COLO829 (cell line): ENCODE results near the gene TRIM74.
"Not testable (repeated sequence)": the region's sequence is repeated elsewhere in the genome, so short reads cannot be mapped to it uniquely, and the experiment has no call there.

Experiments
- DNase-seq: peaks from one replicate; pipeline ENCODE4 v3.0.0; 2012; ENCODE audit warnings: low spot score

TRIM74 gene

GRCh38 chr7:72954563-72955198 lies 14.6 kb downstream of the TRIM74 start:
- not testable (repeated sequence) for DNase-seq

DNA sequence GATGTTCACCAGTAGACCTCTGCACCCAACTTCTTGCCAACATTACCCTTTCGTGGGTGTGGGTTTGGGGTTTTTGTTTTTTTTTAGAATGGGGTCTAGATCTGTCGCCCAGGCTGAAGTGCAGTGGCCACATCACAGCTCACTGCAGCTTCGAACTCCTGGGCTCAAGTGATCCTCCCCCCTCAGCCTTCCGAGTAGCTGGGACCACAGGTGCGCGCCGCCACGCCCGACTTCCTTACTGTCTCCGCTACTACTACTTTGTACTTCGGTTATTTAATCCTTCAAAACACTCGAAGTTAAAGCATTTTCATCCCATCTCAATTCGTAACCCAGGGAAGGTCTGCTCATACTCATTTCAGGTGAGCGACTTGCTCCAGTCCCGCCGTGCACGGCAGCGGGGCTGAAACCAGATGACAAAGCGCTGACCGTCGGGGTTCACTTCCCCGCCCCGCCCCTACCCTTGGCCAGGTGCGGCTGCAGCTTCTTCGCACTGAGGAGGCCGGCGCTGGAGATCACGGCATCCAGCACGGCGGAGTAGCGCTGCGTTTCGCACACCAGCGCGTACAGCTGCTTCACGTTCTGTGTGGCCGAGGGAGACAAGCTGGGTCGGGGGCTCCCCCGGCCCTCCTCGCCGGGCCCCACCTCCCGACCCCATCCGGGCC lies 15.2 kb downstream of the TRIM74 start:
- not testable (repeated sequence) for DNase-seq

- not testable (repeated sequence) for DNase-seq
Observed at GRCh38 chr7:72950432-72950831, 18.8 kb downstream of the TRIM74 start.

GRCh38 chr7:72949686-72950085 lies 19.6 kb downstream of the TRIM74 start:
- DNase-seq: not testable (repeated sequence)

DNA sequence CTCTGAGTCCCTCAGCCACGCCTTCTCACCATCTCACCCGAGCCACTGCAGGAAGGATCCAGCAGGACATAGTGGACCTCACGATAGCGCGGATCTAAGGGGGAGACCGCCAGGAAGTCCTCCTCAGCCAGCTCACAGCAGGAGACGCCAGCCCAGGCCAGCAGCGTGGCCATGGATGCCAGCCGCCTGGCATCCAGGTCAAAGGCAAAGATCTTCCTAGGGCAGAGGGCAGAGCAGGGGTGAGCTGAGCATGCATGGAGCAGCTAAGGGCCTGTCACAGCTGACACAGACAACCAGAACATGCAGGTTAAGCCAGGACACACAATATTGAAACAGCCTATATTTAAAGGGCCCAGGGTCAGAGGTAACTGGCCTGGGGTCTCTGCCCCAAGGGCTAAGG lies 20.0 kb downstream of the TRIM74 start:
- not testable (repeated sequence) for DNase-seq

DNA sequence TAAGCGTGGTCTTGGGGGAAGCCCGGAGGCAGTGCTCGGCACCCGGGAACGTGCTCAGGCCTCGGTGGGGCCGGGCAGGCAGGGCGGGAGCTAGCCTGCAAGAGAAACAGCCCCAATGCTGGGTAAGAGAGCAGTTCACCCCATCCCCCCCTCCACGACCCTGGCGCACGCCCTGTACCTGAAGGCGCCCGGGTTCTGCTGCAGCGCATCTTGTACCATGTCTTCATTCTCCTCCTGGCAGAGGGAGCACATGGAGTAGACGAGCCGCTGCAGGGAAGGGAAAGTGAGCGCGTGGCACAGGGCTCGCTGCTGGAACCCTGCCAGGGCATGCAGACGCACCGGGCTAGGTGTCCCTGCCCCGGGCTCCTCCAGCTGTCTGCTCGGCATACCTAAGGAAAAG lies 20.6 kb downstream of the TRIM74 start:
- DNase-seq: not testable (repeated sequence)

- DNase-seq: not testable (repeated sequence)
Observed at GRCh38 chr7:72946130-72946745, 23.0 kb downstream of the TRIM74 start.

DNA sequence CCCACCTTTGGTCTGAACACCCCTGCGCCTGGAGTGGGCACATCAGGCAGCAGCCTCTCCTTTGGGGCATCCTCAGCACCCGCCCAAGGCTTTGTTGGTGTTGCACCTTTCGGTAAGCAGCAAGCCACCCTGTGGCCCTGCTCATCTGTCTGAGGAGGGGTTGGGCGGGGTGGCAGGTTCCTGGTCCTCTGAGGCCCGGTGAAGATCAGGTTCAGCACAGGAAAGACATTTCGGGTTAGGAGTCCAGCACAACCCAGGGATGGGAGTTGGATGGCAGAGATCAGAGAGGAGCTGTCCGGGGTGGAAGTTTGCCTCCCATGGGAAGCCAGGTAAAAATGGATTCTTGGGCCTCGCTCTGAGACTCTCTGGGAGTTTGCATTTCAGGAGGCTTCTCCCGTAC lies 23.7 kb downstream of the TRIM74 start:
- DNase-seq: not testable (repeated sequence)

DNA sequence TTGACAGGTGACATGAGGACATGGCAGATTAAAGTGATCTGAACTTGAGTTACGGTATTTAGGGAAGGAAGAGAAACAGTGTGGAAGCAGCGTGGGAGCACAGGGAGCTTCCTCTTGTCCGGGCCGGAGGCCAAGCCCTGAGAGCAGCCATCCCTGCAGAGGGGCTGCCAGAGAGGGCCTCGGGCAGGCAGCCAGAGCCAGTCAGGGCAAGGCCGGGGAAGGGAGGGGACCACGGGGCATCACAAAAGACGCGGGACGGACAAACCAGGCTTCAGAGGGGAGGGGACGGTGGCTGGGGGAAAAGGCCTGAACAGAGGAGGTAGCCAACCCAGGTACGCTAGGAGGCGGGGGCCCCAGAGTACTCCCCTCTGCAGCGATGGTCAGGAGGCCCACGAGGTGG lies 24.3 kb downstream of the TRIM74 start:
- not testable (repeated sequence) for DNase-seq

DNA sequence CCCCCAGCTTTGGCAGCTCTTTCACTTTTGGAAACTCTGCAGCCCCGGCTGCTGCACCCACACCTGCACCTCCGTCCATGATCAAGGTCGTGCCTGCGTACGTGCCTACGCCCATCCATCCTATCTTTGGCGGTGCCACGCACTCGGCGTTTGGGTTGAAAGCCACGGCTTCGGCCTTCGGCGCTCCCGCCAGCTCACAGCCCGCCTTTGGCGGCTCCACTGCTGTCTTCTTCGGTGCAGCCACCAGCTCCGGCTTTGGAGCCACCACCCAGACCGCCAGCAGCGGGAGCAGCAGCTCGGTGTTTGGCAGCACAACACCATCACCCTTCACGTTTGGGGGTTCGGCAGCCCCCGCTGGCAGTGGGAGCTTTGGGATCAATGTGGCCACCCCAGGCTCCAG lies 26.3 kb downstream of the TRIM74 start:
- DNase-seq: not testable (repeated sequence)

DNA sequence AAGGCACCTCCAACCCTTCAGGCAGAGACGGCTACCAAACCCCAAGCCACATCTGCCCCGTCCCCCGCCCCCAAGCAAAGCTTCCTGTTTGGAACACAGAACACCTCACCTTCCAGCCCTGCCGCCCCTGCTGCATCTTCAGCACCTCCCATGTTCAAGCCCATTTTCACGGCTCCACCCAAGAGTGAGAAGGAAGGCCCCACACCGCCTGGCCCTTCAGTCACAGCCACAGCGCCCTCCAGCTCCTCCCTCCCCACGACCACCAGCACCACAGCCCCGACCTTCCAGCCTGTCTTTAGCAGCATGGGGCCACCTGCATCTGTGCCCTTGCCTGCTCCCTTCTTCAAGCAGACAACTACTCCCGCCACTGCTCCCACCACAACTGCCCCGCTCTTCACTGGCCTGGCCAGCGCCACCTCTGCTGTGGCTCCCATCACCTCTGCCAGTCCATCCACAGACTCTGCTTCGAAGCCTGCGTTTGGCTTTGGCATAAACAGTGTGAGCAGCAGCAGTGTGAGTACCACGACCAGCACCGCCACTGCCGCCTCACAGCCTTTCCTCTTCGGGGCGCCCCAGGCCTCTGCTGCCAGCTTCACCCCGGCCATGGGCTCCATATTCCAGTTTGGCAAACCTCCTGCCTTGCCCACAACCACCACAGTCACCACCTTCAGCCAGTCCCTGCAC lies 27.1 kb downstream of the TRIM74 start:
- DNase-seq: not testable (repeated sequence)

GRCh38 chr7:72928216-72928615 lies 41.0 kb downstream of the TRIM74 start:
- not testable (repeated sequence) for DNase-seq

DNA sequence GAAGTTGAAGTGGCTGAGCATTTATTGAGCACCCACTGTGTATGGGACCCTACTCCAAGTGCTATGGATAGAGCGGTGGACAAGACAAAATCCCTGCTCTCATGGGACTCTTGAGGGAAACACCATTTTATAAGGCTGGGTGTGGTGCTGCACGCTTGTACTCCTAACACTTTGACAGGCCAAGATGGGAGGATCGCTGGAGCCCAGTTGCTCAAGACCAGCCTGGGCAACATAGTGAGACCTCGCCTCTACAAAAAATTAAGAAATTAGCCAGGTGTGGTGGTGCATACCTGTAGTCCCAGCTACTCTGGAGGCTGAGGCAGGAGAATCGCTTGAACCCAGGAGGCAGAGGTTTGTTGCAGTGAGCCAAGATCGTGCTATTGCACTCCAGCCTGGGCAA lies 41.5 kb downstream of the TRIM74 start:
- not testable (repeated sequence) for DNase-seq

DNA sequence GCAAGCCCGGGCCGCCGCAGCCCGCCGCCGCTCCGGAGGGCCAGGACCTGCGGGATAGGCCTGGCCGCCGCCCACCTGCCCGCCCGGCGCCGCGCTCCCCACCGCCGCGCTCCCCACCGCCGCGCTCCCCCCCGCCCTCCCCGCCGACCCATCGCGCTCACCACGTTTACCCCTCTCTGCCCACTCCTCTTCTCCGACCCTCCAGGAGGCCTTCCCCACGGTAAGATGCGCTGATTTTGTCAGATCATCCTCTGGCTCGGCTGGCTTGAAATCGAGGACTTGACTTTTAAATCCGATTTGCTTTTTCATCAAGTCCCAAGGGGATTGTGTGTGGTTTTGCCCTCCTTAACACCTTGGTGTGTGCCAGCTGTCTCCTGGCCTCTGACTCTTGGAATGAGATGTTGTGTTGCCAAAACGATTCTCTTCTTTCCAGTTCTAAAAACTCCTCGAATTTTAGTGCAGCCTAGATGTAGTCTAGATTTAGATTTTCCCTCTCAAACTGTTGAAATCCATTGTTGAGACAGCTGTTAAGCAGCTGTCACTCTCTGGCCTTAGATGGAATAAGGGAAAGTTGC lies 43.6 kb downstream of the TRIM74 start:
- no peak for DNase-seq

- peak; percentile 95 for DNase-seq
Observed at GRCh38 chr7:72924733-72925545, 44.3 kb downstream of the TRIM74 start, which contains the start of gene POM121. Gene POM121, plus strand, starts transcription at chr7:72925095. Its CDS starts 27 bp downstream, at chr7:72925122.

DNA sequence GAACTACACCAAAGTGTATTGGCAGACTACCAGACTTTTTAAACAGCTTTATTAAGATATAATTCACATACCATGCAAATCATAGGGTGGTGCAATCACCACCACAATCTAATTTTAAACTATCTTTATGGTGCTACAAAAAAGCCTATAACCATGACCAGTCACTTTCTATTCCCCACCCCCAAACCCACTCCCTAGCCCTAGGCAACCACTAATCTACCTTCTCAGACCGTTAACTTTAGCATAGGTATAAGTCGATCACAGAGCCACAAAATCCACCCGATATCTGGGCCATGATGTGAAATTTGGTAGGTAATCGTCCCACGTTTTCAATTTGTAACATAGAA lies 44.9 kb downstream of the TRIM74 start:
- DNase-seq: no peak

- DNase-seq: no peak
Observed at GRCh38 chr7:72919256-72919775, 50.0 kb downstream of the TRIM74 start.

GRCh38 chr7:72914756-72915525 lies 54.3 kb downstream of the TRIM74 start:
- DNase-seq: peak; percentile 63

DNA sequence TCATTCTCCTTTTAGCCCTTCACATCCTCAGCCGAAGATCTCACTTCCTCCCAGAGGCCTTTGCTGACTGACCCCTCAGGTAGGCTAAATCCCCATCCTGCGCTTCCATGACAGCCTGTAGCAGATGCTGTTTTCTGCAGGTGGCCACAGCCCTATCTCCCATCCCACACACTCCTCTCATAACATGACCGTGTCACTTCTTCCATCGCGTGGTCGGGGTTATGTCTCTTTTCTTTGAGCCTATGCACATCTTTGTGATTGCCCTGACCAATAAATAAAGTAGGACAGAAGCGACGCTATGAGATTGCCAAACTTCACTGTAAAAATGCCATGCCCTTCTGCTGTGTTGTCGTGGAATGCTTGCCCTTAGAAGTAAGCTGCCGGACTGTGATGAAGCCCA lies 55.5 kb downstream of the TRIM74 start:
- not testable (repeated sequence) for DNase-seq

- DNase-seq: not testable (repeated sequence)
Observed at GRCh38 chr7:72911395-72911794, 57.9 kb downstream of the TRIM74 start.
